A549 (cell line): ENCODE results near the gene SMOC1. TPM values are rescaled to one million over a fixed set of nuclear protein-coding genes. Genes with fewer than 3 reads are reported as not detected.
A peak's percentile ranks its signal among the peaks of the same experiment; 100 is the strongest.

Source experiments
- ATAC-seq, 2 experiments: fragments of 200-7000 bp in 1 of 2; fragments of >200 bp in 1 of 2; cut with Nextera tagmentation in 1 of 2; cut with Tn5 transposase in 1 of 2; 3 replicates each; pipeline versions ENCODE4 v1.8.0 to v1.9.1; 2018 to 2020; ENCODE audit warnings: mild to moderate bottlenecking in 1 of 2, moderate library complexity in 1 of 2
- CTCF ChIA-PET: fragments of 300-600 bp; sonication (Branson Sonifier 250); formaldehyde crosslinking; extraction: SDS; loops from one replicate; lab custom pipeline; 2021; ENCODE audit warnings: antibody characterized with exemption, inconsistent platforms; lab: Yijun Ruan, JAX
- POLR2A ChIA-PET: fragments of 350-600 bp; formaldehyde crosslinking; extraction: SDS; loops from one replicate; lab custom pipeline; 2021; ENCODE audit warnings: antibody characterized with exemption, inconsistent platforms; lab: Yijun Ruan, JAX
- DNase-seq, 2 experiments: peaks; one replicate each; pipeline versions ENCODE4 v3.0.0 to v3.0.0-alpha.2; 2011 to 2016; ENCODE audit warnings: low read depth in 1 of 2, low spot score in 1 of 2
- FAIRE-seq: peaks from 2 replicates; lab custom pipeline; 2011; peaks lifted over from hg19 to GRCh38; lab: Jason Lieb, UNC
- H3K27ac ChIP-seq, 2 experiments: fragments of >200 bp; sonication (Bioruptor Twin); formaldehyde crosslinking; 3 replicates each; pipeline ENCODE4 v1.5.1; 2016 to 2017
- H3K4me1 ChIP-seq: fragments of >200 bp; sonication (Bioruptor Twin); formaldehyde crosslinking; 3 replicates; pipeline ENCODE4 v1.6.1; 2016
- H3K4me2 ChIP-seq: fragments of >200 bp; sonication (Bioruptor Twin); formaldehyde crosslinking; 3 replicates; pipeline ENCODE4 v1.6.1; 2016
- H3K4me3 ChIP-seq: fragments of >200 bp; sonication (Bioruptor Twin); formaldehyde crosslinking; 3 replicates; pipeline ENCODE4 v1.5.1; 2016
- H3K9me3 ChIP-seq: fragments of >200 bp; sonication (Bioruptor Twin); formaldehyde crosslinking; 3 replicates; pipeline ENCODE4 v1.6.1; 2016
- BHLHE40 ChIP-seq: IDR thresholded peaks from 2 replicates; pipeline ENCODE4 v1.6.1; 2012; ENCODE audit warnings: low read depth, low read length, inconsistent platforms
- CBX2 ChIP-seq: fragments of 200-600 bp; sonication (generic); IDR thresholded peaks from 2 replicates; pipeline ENCODE4 v1.6.1; 2016; ENCODE audit warnings: low read depth, mild to moderate bottlenecking, borderline replicate concordance
- CHD2 ChIP-seq: fragments of 150-350 bp; IDR thresholded peaks from 2 replicates; pipeline ENCODE4 v1.6.1; 2014; ENCODE audit warnings: low read length; ENCODE audit not compliant: partially characterized antibody
- EHMT2 ChIP-seq: fragments of 200-600 bp; sonication (generic); IDR thresholded peaks from 2 replicates; pipeline ENCODE4 v1.6.1; 2016; ENCODE audit warnings: antibody characterized with exemption, low read depth, mild to moderate bottlenecking, moderate library complexity
- EP300 ChIP-seq, 2 experiments: fragments of >200 bp; sonication (Bioruptor Twin); formaldehyde crosslinking; IDR thresholded peaks; 2 replicates in 1 of 2; 3 replicates in 1 of 2; pipeline ENCODE4 v1.6.1; 2016 to 2017
- ESRRA ChIP-seq: fragments of 150-350 bp; IDR thresholded peaks from 2 replicates; pipeline ENCODE4 v1.6.1; 2014; ENCODE audit warnings: mild to moderate bottlenecking, low read length, borderline replicate concordance
- FOSL2 ChIP-seq, 2 experiments: fragments of 450-650 bp in 1 of 2; fragments of >200 bp in 1 of 2; sonication (Bioruptor Twin) in 1 of 2; formaldehyde crosslinking; IDR thresholded peaks; 2 replicates each; pipeline versions ENCODE4 v1.5.0 to v1.6.1; 2016 to 2020; ENCODE audit warnings: mild to moderate bottlenecking in 1 of 2, moderate library complexity in 1 of 2
- HOXA7 ChIP-seq: fragments of 250-450 bp; sonication (Bioruptor Pico); IDR thresholded peaks from 2 replicates; pipeline ENCODE4 v1.5.0; 2020; ENCODE audit warnings: mild to moderate bottlenecking, moderate library complexity
- HOXB5 ChIP-seq: fragments of 250-450 bp; sonication (Bioruptor Pico); IDR thresholded peaks from 2 replicates; pipeline ENCODE4 v1.5.0; 2020; ENCODE audit warnings: mild to moderate bottlenecking, moderate library complexity
- JUN ChIP-seq, 2 experiments: fragments of >200 bp; sonication (Bioruptor Twin); formaldehyde crosslinking; IDR thresholded peaks; 2 replicates in 1 of 2; 3 replicates in 1 of 2; pipeline ENCODE4 v1.6.1; 2016 to 2017
- JUNB ChIP-seq: fragments of >200 bp; sonication (Bioruptor Twin); formaldehyde crosslinking; IDR thresholded peaks from 2 replicates; pipeline ENCODE4 v1.6.1; 2016
- KDM1A ChIP-seq: fragments of 200-600 bp; sonication (generic); IDR thresholded peaks from 2 replicates; pipeline ENCODE4 v1.6.1; 2016; ENCODE audit warnings: low read depth, mild to moderate bottlenecking
- MYC ChIP-seq: IDR thresholded peaks from 2 replicates; pipeline ENCODE4 v1.6.1; 2012; ENCODE audit warnings: mild to moderate bottlenecking, inconsistent platforms, low read length, improper control_type of control experiment, borderline replicate concordance
- NFE2L2 ChIP-seq: fragments of 150-350 bp; conservative IDR thresholded peaks from 2 replicates; pipeline ENCODE4 v1.6.1; 2014; ENCODE audit warnings: low read length
- NR3C1 ChIP-seq: fragments of >200 bp; sonication (Bioruptor Twin); formaldehyde crosslinking; IDR thresholded peaks from 3 replicates; pipeline ENCODE4 v1.6.1; 2017
- PHF8 ChIP-seq: fragments of 200-600 bp; sonication (generic); IDR thresholded peaks from 2 replicates; pipeline ENCODE4 v1.6.1; 2016; ENCODE audit warnings: low read depth, mild to moderate bottlenecking, antibody characterized with exemption, moderate library complexity, borderline replicate concordance
- POLR2A ChIP-seq: IDR thresholded peaks from 2 replicates; pipeline ENCODE4 v1.6.1; 2012; ENCODE audit warnings: mild to moderate bottlenecking, low read length
- RAD21 ChIP-seq, 2 experiments: fragments of >200 bp in 1 of 2; sonication (Bioruptor Twin) in 1 of 2; formaldehyde crosslinking in 1 of 2; IDR thresholded peaks in 1 of 2; conservative IDR thresholded peaks in 1 of 2; 2 replicates in 1 of 2; 3 replicates in 1 of 2; pipeline ENCODE4 v1.6.1; 2012 to 2018; ENCODE audit warnings: inconsistent platforms in 1 of 2
- RARB ChIP-seq: fragments of 250-450 bp; sonication (Bioruptor Pico); IDR thresholded peaks from 2 replicates; pipeline ENCODE4 v1.8.0; 2021; ENCODE audit warnings: mild to moderate bottlenecking, moderate library complexity
- RCOR1 ChIP-seq: fragments of 150-350 bp; IDR thresholded peaks from 2 replicates; pipeline ENCODE4 v1.6.1; 2014; ENCODE audit warnings: antibody characterized with exemption, low read length, low read depth
- RNF2 ChIP-seq: fragments of 200-600 bp; sonication (generic); IDR thresholded peaks from 2 replicates; pipeline ENCODE4 v1.6.1; 2016; ENCODE audit warnings: low read depth, mild to moderate bottlenecking, antibody characterized with exemption, moderate library complexity, borderline replicate concordance
- SREBF2 ChIP-seq: fragments of 450-650 bp; IDR thresholded peaks from 2 replicates; pipeline ENCODE4 v1.6.1; 2014; ENCODE audit warnings: mild to moderate bottlenecking, moderate library complexity
- ZFP36 ChIP-seq: fragments of 450-650 bp; IDR thresholded peaks from 2 replicates; pipeline ENCODE4 v1.6.1; 2014; ENCODE audit warnings: borderline replicate concordance; ENCODE audit not compliant: partially characterized antibody
- ZNF302 ChIP-seq: fragments of 250-450 bp; sonication (Bioruptor Pico); IDR thresholded peaks from 2 replicates; pipeline ENCODE4 v1.9.0; 2021; ENCODE audit warnings: inconsistent platforms, mild to moderate bottlenecking, moderate library complexity
- ZSCAN20 ChIP-seq: fragments of 250-450 bp; sonication (Bioruptor Pico); IDR thresholded peaks from 2 replicates; pipeline ENCODE4 v1.8.0; 2022; ENCODE audit warnings: mild to moderate bottlenecking, moderate library complexity
- WGBS: methylation state at CpG from one replicate; pipeline ENCODE4 v1.1.6; 2017; ENCODE audit errors: missing lambda C conversion rate; 5-methylcytosine and 5-hydroxymethylcytosine counted together
- polyA plus RNA-seq, 4 experiments: library from polyadenylated mRNA; depleted of rRNA in 3 of 4; stranded (reverse); fragments of >200 nt; fragmentation: RNase III in 1 of 4; extraction: RNeasy Plus Mini Kit Qiagen cat#74134 plus additional on column Dnase treatment in 1 of 4; gene quantifications; 2 replicates in 3 of 4; 3 replicates in 1 of 4; pipeline ENCODE4 v1.2.3, GENCODE V29; 2011 to 2017
- TF ChIP-seq, protein P1 (sequence below): fragments of >200 bp; sonication (Bioruptor Twin); formaldehyde crosslinking; IDR thresholded peaks from 3 replicates; pipeline ENCODE4 v1.6.1; 2016
- TF ChIP-seq, protein P2 (sequence below): IDR thresholded peaks from 2 replicates; pipeline ENCODE4 v1.6.1; 2012
- TF ChIP-seq, protein P3 (sequence below): IDR thresholded peaks from 2 replicates; pipeline ENCODE4 v1.6.1; 2012; ENCODE audit warnings: low read depth, borderline replicate concordance
- TF ChIP-seq, protein P4 (sequence below): fragments of >200 bp; sonication (Bioruptor Twin); formaldehyde crosslinking; IDR thresholded peaks from 2 replicates; pipeline ENCODE4 v1.6.1; 2016

SMOC1 gene
- polyA plus RNA-seq, 2 of the 4 experiments (the other 2 are of a cell fraction) = 12.2 to 18.4 TPM

DNA sequence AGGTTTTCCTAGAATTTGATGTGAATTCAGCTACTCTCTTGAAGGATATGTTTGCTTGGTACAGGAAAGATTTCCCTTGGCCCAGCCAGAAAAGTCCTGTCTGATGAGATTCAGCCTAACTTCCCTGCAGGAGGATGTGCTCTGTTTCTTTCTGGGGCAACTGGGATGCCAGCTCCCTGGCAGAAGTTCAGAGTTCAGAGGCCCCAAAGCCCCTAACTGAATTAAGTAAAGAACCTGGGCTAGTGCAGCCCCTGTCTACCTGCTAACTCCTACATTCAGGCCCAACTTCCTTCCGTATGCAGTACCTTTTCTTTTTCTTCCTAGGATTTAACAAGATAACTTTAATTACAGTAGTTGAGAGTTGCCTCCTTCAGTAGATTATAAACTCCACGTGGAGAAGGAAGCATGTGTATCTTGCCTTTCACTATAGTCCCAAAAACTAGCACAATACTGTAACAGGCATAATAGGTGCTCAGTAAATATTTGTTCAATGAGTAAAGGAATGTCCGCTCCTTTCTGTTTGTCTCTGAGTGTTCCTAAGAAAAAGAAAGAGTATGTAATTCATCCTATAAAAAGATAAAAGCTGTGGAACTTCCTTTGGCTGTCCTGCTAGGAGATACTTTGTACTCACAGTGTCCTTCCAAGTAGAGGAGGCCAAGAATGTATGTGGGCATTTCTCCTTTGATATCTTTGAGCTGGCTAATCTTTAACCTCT, 168.5 kb downstream of the SMOC1 start (continued):
- TF ChIP-seq SREBF2 (no peak), FOSL2 (IDR thresholded peaks at IDR 0.05) (peak; percentile 38; the same call in 1 of the 2 replicates), FOSL2 (CRISPR knock-in tag; IDR thresholded peaks at IDR 0.05) (peak; percentile 34; the same call in 1 of the 2 replicates), CBX2 (no peak), RNF2 (no peak), ZSCAN20 (CRISPR knock-in tag) (no peak)
- TF ChIP-seq, all 56 proteins: peak for 11

DNA sequence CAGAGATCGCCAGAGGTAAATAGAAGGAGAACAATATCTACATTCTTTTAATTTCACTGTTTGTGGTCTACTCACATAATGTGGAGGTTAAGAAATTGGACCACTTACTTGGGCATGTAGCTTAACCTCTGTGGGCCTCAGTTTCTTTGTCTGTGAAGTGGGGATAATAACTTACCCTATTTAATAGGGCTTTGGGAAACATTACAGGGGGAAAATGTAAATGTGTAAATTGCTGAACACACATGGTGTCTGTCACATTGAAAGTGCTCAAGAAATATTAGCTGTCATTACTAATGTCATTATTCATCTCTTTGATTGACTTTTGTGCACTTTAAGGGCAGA, 169.1 kb downstream of the SMOC1 start:
- CTCF ChIA-PET = interaction anchor here (1.1 to 6.5 kb wide), 7 partner anchors 9 to 290 kb away, joined by 3 to 101 read pairs (median 19); no protein-coding TSS in a partner anchor
- no peak for FAIRE-seq
- Histone ChIP-seq H3K4me3 (no peak overlapping the region), H3K4me2 (peak overlapping the region; percentile 71), H3K4me1 (peaks cover 39% of the 10 kb centered on the region), H3K9me3 (no peaks in the 10 kb centered on the region), H3K27ac (peak overlapping the region; percentile 80 to 90)
- no peak for ATAC-seq
- TF ChIP-seq EP300 (IDR thresholded peaks at IDR 0.05) (0 out of 5 replicates have a peak, but pooled peaks of 1 of the 2 experiments have one; percentile 24), PHF8 (no peak), JUNB (no peak), RCOR1 (no peak), FOSL2 (IDR thresholded peaks at IDR 0.05) (no peak; the same call in 1 of the 2 replicates), FOSL2 (CRISPR knock-in tag; IDR thresholded peaks at IDR 0.05) (no peak), ESRRA (0 out of 2 replicates have a peak, but pooled peaks have one; percentile 41), ZSCAN20 (CRISPR knock-in tag) (0 out of 2 replicates have a peak, but pooled peaks have one; percentile 51), JUN (IDR thresholded peaks at IDR 0.05) (peak; percentile 12 to 47; a peak in 2 of 5 replicates), RAD21 (conservative IDR thresholded peaks at IDR 0.05 in 1 of 2, IDR thresholded peaks at IDR 0.05 in 1 of 2) (0 out of 5 replicates have a peak, but pooled peaks of 1 of the 2 experiments have one; percentile 16), CBX2 (no peak), KDM1A (peak; percentile 28; the same call in 1 of the 2 replicates), BHLHE40 (no peak)
- TF ChIP-seq, protein P1, sequence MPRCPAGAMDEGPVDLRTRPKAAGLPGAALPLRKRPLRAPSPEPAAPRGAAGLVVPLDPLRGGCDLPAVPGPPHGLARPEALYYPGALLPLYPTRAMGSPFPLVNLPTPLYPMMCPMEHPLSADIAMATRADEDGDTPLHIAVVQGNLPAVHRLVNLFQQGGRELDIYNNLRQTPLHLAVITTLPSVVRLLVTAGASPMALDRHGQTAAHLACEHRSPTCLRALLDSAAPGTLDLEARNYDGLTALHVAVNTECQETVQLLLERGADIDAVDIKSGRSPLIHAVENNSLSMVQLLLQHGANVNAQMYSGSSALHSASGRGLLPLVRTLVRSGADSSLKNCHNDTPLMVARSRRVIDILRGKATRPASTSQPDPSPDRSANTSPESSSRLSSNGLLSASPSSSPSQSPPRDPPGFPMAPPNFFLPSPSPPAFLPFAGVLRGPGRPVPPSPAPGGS = 0 out of 3 replicates have a peak, but pooled peaks have one; percentile 23
- whole genome bisulfite sequencing = 3% methylated on average over 1 of the region's 1 CpG
- no peak for DNase-seq
- POLR2A ChIA-PET = interaction anchor here (1.0 to 1.4 kb wide), 2 partner anchors 234 to 281 kb away, joined by 3 to 4 read pairs; partner anchors contain the start of gene SRSF5

DNA sequence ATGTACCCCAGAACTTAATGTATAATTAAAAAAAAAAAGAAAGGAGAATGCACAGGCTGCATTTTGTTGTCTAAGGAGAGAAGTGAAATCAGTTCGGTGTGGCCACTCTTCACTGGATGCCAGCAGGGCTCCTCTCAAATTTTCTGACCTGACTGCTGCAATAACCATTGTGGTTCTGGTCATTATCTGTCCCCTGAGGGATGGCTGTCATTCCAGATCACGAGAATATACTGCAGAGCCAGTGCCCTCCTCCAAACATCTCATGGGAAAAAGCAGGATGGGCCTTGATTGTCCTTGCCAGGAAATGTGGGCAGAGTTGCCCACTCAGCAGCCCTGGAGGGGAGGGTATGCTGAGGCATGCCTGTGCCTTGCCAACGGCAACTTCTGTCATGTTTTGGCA, 170.4 kb downstream of the SMOC1 start:
- Histone ChIP-seq H3K9me3 (no peaks in the 10 kb centered on the region), H3K27ac (peak overlapping the region; percentile 80 to 90; a peak in 5 of 6 replicates), H3K4me2 (no peak overlapping the region), H3K4me1 (peaks cover 39% of the 10 kb centered on the region), H3K4me3 (no peak overlapping the region)
- ChIA-PET POLR2A (no interaction called here), CTCF (interaction anchor here (0.5 to 6.5 kb wide), 3 partner anchors 25 to 563 kb away, joined by 3 to 101 read pairs (median 3); no protein-coding TSS in a partner anchor)
- 64% methylated on average over 3 of the region's 3 CpGs for WGBS
- FAIRE-seq (no peak), ATAC-seq (no peak), DNase-seq (no peak)
- TF ChIP-seq SREBF2 = no peak
- no peak for TF ChIP-seq CHD2
- TF ChIP-seq, protein P2, sequence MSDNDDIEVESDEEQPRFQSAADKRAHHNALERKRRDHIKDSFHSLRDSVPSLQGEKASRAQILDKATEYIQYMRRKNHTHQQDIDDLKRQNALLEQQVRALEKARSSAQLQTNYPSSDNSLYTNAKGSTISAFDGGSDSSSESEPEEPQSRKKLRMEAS = no peak
- TF ChIP-seq RARB = no peak
- TF ChIP-seq HOXB5 (CRISPR knock-in tag) = no peak
- no peak for TF ChIP-seq MYC
- no peak for TF ChIP-seq HOXA7 (CRISPR knock-in tag)
- no peak for TF ChIP-seq EHMT2
- TF ChIP-seq JUNB = no peak
- TF ChIP-seq, protein P3, sequence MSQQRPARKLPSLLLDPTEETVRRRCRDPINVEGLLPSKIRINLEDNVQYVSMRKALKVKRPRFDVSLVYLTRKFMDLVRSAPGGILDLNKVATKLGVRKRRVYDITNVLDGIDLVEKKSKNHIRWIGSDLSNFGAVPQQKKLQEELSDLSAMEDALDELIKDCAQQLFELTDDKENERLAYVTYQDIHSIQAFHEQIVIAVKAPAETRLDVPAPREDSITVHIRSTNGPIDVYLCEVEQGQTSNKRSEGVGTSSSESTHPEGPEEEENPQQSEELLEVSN = no peak
- TF ChIP-seq NR3C1 = no peak
- no peak for TF ChIP-seq RNF2
- TF ChIP-seq, protein P4, sequence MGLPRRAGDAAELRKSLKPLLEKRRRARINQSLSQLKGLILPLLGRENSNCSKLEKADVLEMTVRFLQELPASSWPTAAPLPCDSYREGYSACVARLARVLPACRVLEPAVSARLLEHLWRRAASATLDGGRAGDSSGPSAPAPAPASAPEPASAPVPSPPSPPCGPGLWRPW = no peak
- TF ChIP-seq, protein P1 = no peak
- TF ChIP-seq POLR2A = no peak
- TF ChIP-seq ZNF302 (CRISPR knock-in tag) = no peak
- TF ChIP-seq NFE2L2 = no peak
- TF ChIP-seq JUN (IDR thresholded peaks at IDR 0.05) = no peak
- no peak for TF ChIP-seq ZFP36
